Measurements from ENCODE around the gene COX6A2.

The COX6A2 gene

GRCh38 chr16:31385680-31386079, 42.5 kb downstream of the COX6A2 start:
- no peak for TF ChIP-seq CTCF (IDR thresholded peaks at IDR 0.05; ENCODE audit: low read depth, low read length, missing control alignments)
- no peak overlapping the region for H3K4me3 ChIP-seq (replicated peaks; ENCODE audit: low read depth, low read length)
- DNase-seq (ENCODE audit: extremely low read depth, low read depth) = no peak

GRCh38 chr16:31382485-31383161, 45.5 kb downstream of the COX6A2 start:
- no peak overlapping the region for H3K4me3 ChIP-seq (replicated peaks; ENCODE audit: low read depth, low read length)
- no peak for DNase-seq (ENCODE audit: extremely low read depth, low read depth)
- peak; percentile 85 for TF ChIP-seq CTCF (IDR thresholded peaks at IDR 0.05; ENCODE audit: low read depth, low read length, missing control alignments)

DNA sequence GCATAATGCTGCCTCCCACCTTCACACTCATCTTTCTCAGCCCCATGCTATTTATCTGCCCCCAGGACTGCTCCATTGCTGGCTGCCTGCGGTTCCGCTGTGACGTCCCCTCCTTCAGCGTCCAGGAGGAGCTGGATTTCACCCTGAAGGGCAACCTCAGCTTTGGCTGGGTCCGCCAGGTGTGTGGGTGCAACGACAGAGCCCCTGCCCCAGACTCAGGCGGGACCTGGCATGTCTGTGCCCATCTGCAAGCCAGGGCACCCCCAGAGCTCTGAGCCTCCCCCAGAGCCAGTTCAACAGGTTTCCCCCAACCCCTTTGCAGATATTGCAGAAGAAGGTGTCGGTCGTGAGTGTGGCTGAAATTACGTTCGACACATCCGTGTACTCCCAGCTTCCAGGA, 48.0 kb downstream of the COX6A2 start:
- TF ChIP-seq CTCF (IDR thresholded peaks at IDR 0.05; ENCODE audit: low read depth, low read length, missing control alignments) = no peak
- no peak overlapping the region for H3K4me3 ChIP-seq (replicated peaks; ENCODE audit: low read depth, low read length)
- no peak for DNase-seq (ENCODE audit: extremely low read depth, low read depth)
